IMR-90 (cell line): ENCODE data around the gene UCKL1. TPM values are rescaled to one million over a fixed set of nuclear protein-coding genes. Genes with fewer than 3 reads are reported as not detected.

Experiments
- ATAC-seq: fragments of 200-7000 bp; cut with Tn5 transposase; 2 replicates; pipeline ENCODE4 v1.9.1; 2020; ENCODE audit warnings: low read depth, mild to moderate bottlenecking, moderate library complexity
- BruUV-seq: library from RNA; stranded (reverse); fragments of 400-500 nt; replicated peaks from 2 replicates; lab custom pipeline; 2021; lab: Mats Ljungman, UMichigan
- CTCF ChIA-PET: fragments of 300-600 bp; formaldehyde crosslinking; extraction: SDS; loops from one replicate; lab custom pipeline; 2021; ENCODE audit warnings: antibody characterized with exemption; lab: Yijun Ruan, JAX
- POLR2A ChIA-PET: fragments of 300-600 bp; sonication (Branson Sonifier 250); formaldehyde crosslinking; loops from one replicate; lab custom pipeline; 2022; ENCODE audit warnings: antibody characterized with exemption; ENCODE audit not compliant: unreplicated experiment; lab: Charles Lee
- DNase-seq: peaks from one replicate; pipeline ENCODE4 v3.0.0; 2013
- H2AFZ ChIP-seq: replicated peaks from 2 replicates; pipeline ENCODE3; 2013; ENCODE audit warnings: low read length, mild to moderate bottlenecking; ENCODE audit not compliant: poor library complexity
- H2AK5ac ChIP-seq: 2 replicates; pipeline ENCODE4 v1.6.1; 2013; ENCODE audit warnings: low read depth, low read length, inconsistent platforms
- H2AK9ac ChIP-seq: replicated peaks from 2 replicates; pipeline ENCODE3; 2013; ENCODE audit warnings: mild to moderate bottlenecking, low read depth, low read length, moderate library complexity; ENCODE audit not compliant: poor library complexity
- H2BK120ac ChIP-seq: 2 replicates; pipeline ENCODE4 v1.6.1; 2013; ENCODE audit warnings: low read depth, low read length, inconsistent platforms
- H2BK15ac ChIP-seq: 3 replicates; pipeline ENCODE4 v1.6.1; 2013; ENCODE audit warnings: low read depth, low read length, inconsistent platforms
- H2BK20ac ChIP-seq: 2 replicates; pipeline ENCODE4 v1.6.1; 2013; ENCODE audit warnings: low read depth, mild to moderate bottlenecking, inconsistent platforms, low read length, moderate library complexity
- H2BK5ac ChIP-seq: 2 replicates; pipeline ENCODE4 v1.6.1; 2013; ENCODE audit warnings: mild to moderate bottlenecking, low read depth, low read length, inconsistent platforms; ENCODE audit not compliant: poor library complexity, severe bottlenecking
- H3K14ac ChIP-seq: replicated peaks from 2 replicates; pipeline ENCODE4 v1.6.1; 2013; ENCODE audit warnings: low read depth, low read length, inconsistent platforms
- H3K18ac ChIP-seq: 2 replicates; pipeline ENCODE4 v1.6.1; 2013; ENCODE audit warnings: low read depth, low read length, control low read depth
- H3K23ac ChIP-seq: 2 replicates; pipeline ENCODE4 v1.6.1; 2013; ENCODE audit warnings: low read depth, low read length, inconsistent platforms
- H3K27ac ChIP-seq: 2 replicates; pipeline ENCODE4 v1.5.1; 2013; ENCODE audit warnings: mild to moderate bottlenecking, control low read depth, low read length; ENCODE audit not compliant: insufficient read depth
- H3K27me3 ChIP-seq: 2 replicates; pipeline ENCODE4 v1.6.1; 2013; ENCODE audit warnings: low read length; ENCODE audit not compliant: control insufficient read depth, insufficient read depth
- H3K36me3 ChIP-seq: 2 replicates; pipeline ENCODE4 v1.6.1; 2013; ENCODE audit warnings: low read length, mixed read lengths; ENCODE audit not compliant: control insufficient read depth, insufficient read depth
- H3K4ac ChIP-seq: 2 replicates; pipeline ENCODE4 v1.6.1; 2013; ENCODE audit warnings: low read depth, low read length, inconsistent platforms
- H3K4me1 ChIP-seq: 2 replicates; pipeline ENCODE4 v1.6.1; 2013; ENCODE audit warnings: low read length, mixed read lengths; ENCODE audit not compliant: control insufficient read depth, insufficient read depth
- H3K4me2 ChIP-seq: 2 replicates; pipeline ENCODE4 v1.6.1; 2013; ENCODE audit warnings: low read depth, mild to moderate bottlenecking, control low read depth, low read length, moderate library complexity
- H3K4me3 ChIP-seq: 2 replicates; pipeline ENCODE4 v1.5.1; 2013; ENCODE audit warnings: low read depth, mild to moderate bottlenecking, control low read depth, low read length, moderate library complexity; ENCODE audit not compliant: insufficient read depth
- H3K56ac ChIP-seq: 2 replicates; pipeline ENCODE4 v1.6.1; 2013; ENCODE audit warnings: low read length, inconsistent platforms; ENCODE audit not compliant: insufficient read depth; ENCODE audit errors: extremely low read depth
- H3K79me1 ChIP-seq, 2 experiments: 2 replicates each; pipeline ENCODE4 v1.6.1; 2013; ENCODE audit warnings: low read length in 2 of 2, inconsistent platforms in 1 of 2, low read depth in 1 of 2
- H3K9ac ChIP-seq: 2 replicates; pipeline ENCODE4 v1.6.1; 2013; ENCODE audit warnings: low read depth, low read length, control low read depth
- H3K9me1 ChIP-seq: 2 replicates; pipeline ENCODE4 v1.6.1; 2013; ENCODE audit warnings: low read length, inconsistent platforms; ENCODE audit not compliant: insufficient read depth
- H3K9me3 ChIP-seq: 2 replicates; pipeline ENCODE4 v1.6.1; 2013; ENCODE audit warnings: low read length; ENCODE audit not compliant: control insufficient read depth, insufficient read depth
- H4K20me1 ChIP-seq: 2 replicates; pipeline ENCODE4 v1.6.1; 2013; ENCODE audit warnings: low read length, inconsistent platforms; ENCODE audit not compliant: insufficient read depth
- H4K5ac ChIP-seq: 2 replicates; pipeline ENCODE4 v1.6.1; 2013; ENCODE audit warnings: mild to moderate bottlenecking, low read depth, low read length, control low read depth
- H4K8ac ChIP-seq, 2 experiments: 2 replicates each; pipeline ENCODE4 v1.6.1; 2013; ENCODE audit warnings: low read depth in 2 of 2, low read length in 2 of 2, control low read depth in 1 of 2, inconsistent platforms in 1 of 2
- H4K91ac ChIP-seq: 2 replicates; pipeline ENCODE4 v1.6.1; 2013; ENCODE audit warnings: low read depth, low read length, inconsistent platforms; ENCODE audit not compliant: insufficient read depth
- FOS ChIP-seq: fragments of 150-350 bp; IDR thresholded peaks from 2 replicates; pipeline ENCODE4 v1.6.1; 2016; ENCODE audit warnings: low read depth, low read length
- MAZ ChIP-seq: IDR thresholded peaks from 2 replicates; pipeline ENCODE4 v1.6.1; 2012; ENCODE audit warnings: low read depth, mild to moderate bottlenecking, low read length, improper control_type of control experiment, moderate library complexity, borderline replicate concordance
- MXI1 ChIP-seq: IDR thresholded peaks from 2 replicates; pipeline ENCODE4 v1.6.1; 2012; ENCODE audit warnings: low read depth, mild to moderate bottlenecking, low read length, moderate library complexity, borderline replicate concordance
- WGBS, 2 experiments: methylation state at CpG; one replicate each; pipeline versions ENCODE4 v1.1.5 to v1.1.7; 2013; ENCODE audit warnings: missing lambda C conversion rate in 2 of 2; ENCODE audit not compliant: insufficient read length in 1 of 2; ENCODE audit errors: extremely low coverage in 2 of 2; 5-methylcytosine and 5-hydroxymethylcytosine counted together
- dilution Hi-C: fragments of 300-500 bp; cut with HindIII; formaldehyde crosslinking; loops from one replicate; pipeline ENCODE4 v1.14.3; 2018; ENCODE audit warnings: low sequenced_read_pairs; ENCODE audit not compliant: unreplicated experiment
- in situ Hi-C: fragments of 300-500 bp; cut with MboI; formaldehyde crosslinking; loops from 3 replicates; pipeline ENCODE4 v1.14.3; 2019; ENCODE audit warnings: low sequenced_read_pairs, inconsistent platforms, mixed read lengths
- intact Hi-C: fragments of 100-400 bp; cut with micrococcal nuclease; formaldehyde crosslinking; loops from 2 replicates; pipeline ENCODE4 v1.10.0; 2022
- polyA plus RNA-seq, 3 experiments: library from polyadenylated mRNA; depleted of rRNA; stranded (reverse); fragments of >200 nt; gene quantifications; 2 replicates each; pipeline ENCODE4 v1.2.3, GENCODE V29; 2012; ENCODE audit warnings: low replicate concordance in 1 of 3
- total RNA-seq: library from RNA; depleted of rRNA; stranded (reverse); fragments of >200 nt; gene quantifications from 2 replicates; pipeline ENCODE4 v1.2.3, GENCODE V29; 2012

Gene UCKL1
- total and polyA plus RNA-seq, 2 of the 4 experiments (the other 2 are of a cell fraction) = 16.7 to 54.7 TPM

DNA sequence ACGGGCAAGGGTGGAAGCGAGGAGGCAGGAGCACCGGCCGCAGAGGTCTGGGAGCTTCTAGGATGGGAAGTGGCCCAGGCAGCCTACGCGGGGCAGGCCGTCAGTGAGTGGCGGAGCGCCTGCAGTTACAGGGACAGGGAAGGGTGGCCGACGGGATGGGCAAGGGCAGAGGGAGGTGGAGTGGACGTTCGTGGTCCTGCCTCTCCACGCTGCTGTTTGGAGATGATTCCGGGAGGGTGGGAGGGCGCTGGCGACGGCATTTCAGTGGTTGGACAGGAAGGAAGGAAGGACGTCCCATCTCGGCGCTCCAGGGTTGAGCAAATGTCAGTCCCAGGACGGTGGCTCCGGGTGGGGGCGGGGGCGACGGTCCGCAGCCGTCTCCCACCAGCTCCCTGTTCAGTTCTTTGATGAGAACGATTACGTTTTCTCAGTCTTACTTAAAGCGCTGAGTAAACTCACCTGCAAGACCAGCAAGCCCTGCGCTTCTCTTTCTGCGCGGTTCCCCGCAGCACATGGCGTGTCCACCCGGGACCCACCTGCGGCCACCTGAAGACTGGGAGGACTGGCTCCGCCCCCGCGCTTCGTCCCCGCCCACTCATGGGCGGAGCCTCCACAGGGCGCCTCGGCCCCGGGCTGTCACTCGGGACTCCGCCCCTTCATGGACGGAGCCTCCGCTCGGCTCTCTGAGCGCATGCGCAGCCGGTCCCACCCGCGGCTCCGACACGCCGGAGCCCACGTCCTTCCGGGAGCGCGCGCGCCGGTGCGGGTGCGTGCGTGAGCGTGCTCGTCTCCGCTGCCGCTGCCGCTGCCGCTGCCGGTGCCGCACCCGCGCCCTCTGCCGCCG, 61.6 kb downstream of the UCKL1 start, which contains the start of gene DNAJC5:
Gene DNAJC5 (plus strand): TSS at position 769 of the 844 bp plus-strand sequence. CDS start 33,220 bp downstream, outside the sequence.
- H2BK5ac ChIP-seq = peak within 1 kb of the TSS; percentile 51
- H2AK5ac ChIP-seq = peak within 1 kb of the TSS; percentile 62
- H3K9me1 ChIP-seq = peaks cover 16% of the 10 kb centered on the region
- no peaks in the 10 kb centered on the region for H3K9me3 ChIP-seq
- H3K56ac ChIP-seq = peak within 1 kb of the TSS; percentile 64; the same call in 1 of the 2 replicates
- H4K91ac ChIP-seq = no peak within 1 kb of the TSS
- peak within 1 kb of the TSS; percentile 29 for H3K27ac ChIP-seq
- H3K79me1 ChIP-seq = peaks cover 6 to 60% of the 10 kb centered on the region in 2 experiments
- H3K18ac ChIP-seq = peak within 1 kb of the TSS; percentile 14; the same call in 1 of the 2 replicates
- H3K23ac ChIP-seq = peak within 1 kb of the TSS; percentile 73
- no peak within 1 kb of the TSS for H2BK20ac ChIP-seq
- CTCF ChIA-PET = no interaction called here
- H2AK9ac ChIP-seq = peak within 1 kb of the TSS; percentile 86
- peak within 1 kb of the TSS; percentile 6; the same call in 1 of the 2 replicates for H3K4ac ChIP-seq
- ATAC-seq (peak; percentile 94), DNase-seq (peak; percentile 87)
- H4K20me1 ChIP-seq = peaks cover 68% of the 10 kb centered on the region
- in situ Hi-C loops (no loop called here), dilution Hi-C loops (no loop called here), intact Hi-C loops (no loop called here)
- peaks cover 19% of the 10 kb centered on the region for H3K4me1 ChIP-seq
- no peak within 1 kb of the TSS for H2BK120ac ChIP-seq
- H4K8ac ChIP-seq = peak within 1 kb of the TSS; percentile 27 to 53; a peak in 3 of 4 replicates
- peak within 1 kb of the TSS; percentile 86 for H3K4me3 ChIP-seq
- H3K27me3 ChIP-seq = no peaks in the 10 kb centered on the region
- BruUV-seq = no TSS peak
- TF ChIP-seq MAZ (0 out of 2 replicates have a peak, but pooled peaks have one; percentile 24), MXI1 (peak; percentile 50; the same call in 1 of the 2 replicates), FOS (no peak)
- H3K14ac ChIP-seq = peak within 1 kb of the TSS; percentile 63
- H4K5ac ChIP-seq = no peak within 1 kb of the TSS
- H3K4me2 ChIP-seq = peak within 1 kb of the TSS; percentile 94
- peaks cover 37% of the 10 kb centered on the region for H3K36me3 ChIP-seq
- no peak within 1 kb of the TSS for H2BK15ac ChIP-seq
- WGBS, 2 experiments = 2% methylated on average over 56 of the region's 82 CpGs; no CpG with 5 or more reads in 1 of the 2 experiments
- H3K9ac ChIP-seq = peak within 1 kb of the TSS; percentile 93
- peak within 1 kb of the TSS; percentile 93 for H2AFZ ChIP-seq
- POLR2A ChIA-PET = no interaction called here
